Lower leg skin (tissue), 3 donors: ENCODE data around the gene ST14.

Experiments used
- CTCF ChIP-seq, 3 donors: fragments of 450-650 bp; IDR thresholded peaks; one replicate each; pipeline ENCODE4 v1.5.1; 2016; ENCODE audit warnings: antibody characterized with exemption in 3 of 3, mild to moderate bottlenecking in 3 of 3, moderate library complexity in 2 of 3
- POLR2A ChIP-seq, 2 donors: fragments of 450-650 bp; IDR thresholded peaks; one replicate each; pipeline ENCODE4 v1.6.1; 2016 to 2017; ENCODE audit warnings: antibody characterized with exemption in 2 of 2, mild to moderate bottlenecking in 1 of 2, moderate library complexity in 1 of 2

GRCh38 chr11:130165601-130166456, 6.2 kb downstream of the ST14 start:
- no peak for TF ChIP-seq POLR2A (IDR thresholded peaks at IDR 0.05)
- no peak for TF ChIP-seq CTCF (IDR thresholded peaks at IDR 0.05)
